GM12864 (cell line): ENCODE measurements around the gene CD28.

ENCODE experiments used
- DNase-seq: peaks from one replicate; pipeline ENCODE4 v3.0.0-alpha.2; 2011; ENCODE audit warnings: low read depth
- H3K4me3 ChIP-seq: 2 replicates; pipeline ENCODE4 v1.5.1; 2011; ENCODE audit warnings: mild to moderate bottlenecking, low read depth, low read length, control low read depth
- CTCF ChIP-seq: IDR thresholded peaks from 2 replicates; pipeline ENCODE4 v1.5.1; 2011; ENCODE audit warnings: low read depth, mild to moderate bottlenecking, moderate library complexity, low read length, control low read depth, inconsistent platforms; ENCODE audit errors: missing control alignments

Gene CD28

DNA sequence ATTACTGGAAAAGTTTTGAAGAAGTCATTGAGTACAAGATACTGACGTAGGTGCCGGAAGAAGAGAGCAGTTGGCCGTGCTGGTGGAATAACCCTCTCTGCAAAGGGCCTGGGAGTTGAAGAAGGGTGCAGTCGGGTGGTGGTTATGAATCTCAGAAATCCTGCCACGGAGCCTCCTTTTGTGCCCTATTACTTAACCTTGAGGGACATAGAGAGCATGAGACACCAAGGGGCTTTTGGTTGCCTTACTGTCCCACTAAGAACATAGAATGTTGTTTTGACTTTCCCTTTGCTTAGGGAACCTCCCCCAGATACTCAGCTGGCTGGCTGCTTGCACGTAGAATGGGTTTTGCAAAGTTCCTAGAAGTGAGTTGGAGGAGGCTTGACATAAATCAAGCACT, 1.3 kb upstream of the CD28 start:
- TF ChIP-seq CTCF: no peak
- no peak overlapping the region for H3K4me3 ChIP-seq
- no peak for DNase-seq

- no peak for TF ChIP-seq CTCF
- no peak overlapping the region for H3K4me3 ChIP-seq
- no peak for DNase-seq
Observed at GRCh38 chr2:203707530-203707929, 1.1 kb downstream of the CD28 start.

GRCh38 chr2:203708846-203709396, 2.5 kb downstream of the CD28 start:
- no peak for TF ChIP-seq CTCF
- no peak overlapping the region for H3K4me3 ChIP-seq
- no peak for DNase-seq

- H3K4me3 ChIP-seq: no peak overlapping the region
- TF ChIP-seq CTCF: no peak
- no peak for DNase-seq
Observed at GRCh38 chr2:203709416-203710040, 3.1 kb downstream of the CD28 start.

- H3K4me3 ChIP-seq: no peak overlapping the region
- TF ChIP-seq CTCF: no peak
- DNase-seq: no peak
Observed at GRCh38 chr2:203710226-203710625, 3.8 kb downstream of the CD28 start.

GRCh38 chr2:203710952-203711351, 4.5 kb downstream of the CD28 start:
- H3K4me3 ChIP-seq: no peak overlapping the region
- no peak for DNase-seq
- TF ChIP-seq CTCF: no peak

GRCh38 chr2:203711399-203711798, 5.0 kb downstream of the CD28 start:
- DNase-seq: no peak
- H3K4me3 ChIP-seq: no peak overlapping the region
- TF ChIP-seq CTCF: no peak
